ENCODE results near the gene PRR29.

- TF ChIP-seq CTCF (IDR thresholded peaks at IDR 0.05) (no peak), POLR2AphosphoS5 (IDR thresholded peaks at IDR 0.05) (no peak), POLR2A (IDR thresholded peaks at IDR 0.05) (no peak), EP300 (IDR thresholded peaks at IDR 0.05) (no peak)
Observed at GRCh38 chr17:63972796-63973195, 25.4 kb upstream of the PRR29 start, which contains the start of gene SCN4A.
